ENCODE data around the gene KLF1.
"Not testable (repeated sequence)": the region's sequence is repeated elsewhere in the genome, so short reads cannot be mapped to it uniquely, and the experiment has no call there.

KLF1 gene

DNA sequence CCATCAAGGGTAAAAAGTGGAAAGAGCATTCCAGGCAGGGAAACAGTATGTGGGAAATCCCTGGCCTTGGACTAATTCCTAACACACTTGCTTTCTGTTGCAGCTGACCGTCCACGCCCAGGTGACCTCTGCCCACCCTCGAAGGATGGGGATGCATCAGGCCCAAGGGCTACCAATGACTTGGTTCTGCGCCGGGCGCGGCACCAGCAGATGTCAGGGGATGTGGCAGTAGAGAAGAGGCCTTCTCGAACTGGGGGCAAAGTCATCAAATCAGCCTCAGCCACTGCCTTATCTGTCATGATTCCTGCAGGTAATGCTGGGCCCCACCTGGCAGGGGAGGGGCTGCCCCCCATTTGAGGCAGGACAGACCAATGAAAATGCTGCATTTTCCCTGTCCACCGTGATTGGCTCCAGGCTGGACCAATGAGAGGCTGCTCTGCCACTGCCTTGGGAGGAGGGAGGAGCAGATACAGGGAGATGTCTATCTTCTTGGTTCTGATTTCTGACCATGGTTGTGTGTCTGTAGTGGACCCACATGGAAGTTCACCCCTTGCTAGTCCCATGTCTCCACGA lies 18.4 kb downstream of the KLF1 start:
- in situ Hi-C loops (cut with MboI; ENCODE audit: low sequenced_read_pairs) = no loop called here

DNA sequence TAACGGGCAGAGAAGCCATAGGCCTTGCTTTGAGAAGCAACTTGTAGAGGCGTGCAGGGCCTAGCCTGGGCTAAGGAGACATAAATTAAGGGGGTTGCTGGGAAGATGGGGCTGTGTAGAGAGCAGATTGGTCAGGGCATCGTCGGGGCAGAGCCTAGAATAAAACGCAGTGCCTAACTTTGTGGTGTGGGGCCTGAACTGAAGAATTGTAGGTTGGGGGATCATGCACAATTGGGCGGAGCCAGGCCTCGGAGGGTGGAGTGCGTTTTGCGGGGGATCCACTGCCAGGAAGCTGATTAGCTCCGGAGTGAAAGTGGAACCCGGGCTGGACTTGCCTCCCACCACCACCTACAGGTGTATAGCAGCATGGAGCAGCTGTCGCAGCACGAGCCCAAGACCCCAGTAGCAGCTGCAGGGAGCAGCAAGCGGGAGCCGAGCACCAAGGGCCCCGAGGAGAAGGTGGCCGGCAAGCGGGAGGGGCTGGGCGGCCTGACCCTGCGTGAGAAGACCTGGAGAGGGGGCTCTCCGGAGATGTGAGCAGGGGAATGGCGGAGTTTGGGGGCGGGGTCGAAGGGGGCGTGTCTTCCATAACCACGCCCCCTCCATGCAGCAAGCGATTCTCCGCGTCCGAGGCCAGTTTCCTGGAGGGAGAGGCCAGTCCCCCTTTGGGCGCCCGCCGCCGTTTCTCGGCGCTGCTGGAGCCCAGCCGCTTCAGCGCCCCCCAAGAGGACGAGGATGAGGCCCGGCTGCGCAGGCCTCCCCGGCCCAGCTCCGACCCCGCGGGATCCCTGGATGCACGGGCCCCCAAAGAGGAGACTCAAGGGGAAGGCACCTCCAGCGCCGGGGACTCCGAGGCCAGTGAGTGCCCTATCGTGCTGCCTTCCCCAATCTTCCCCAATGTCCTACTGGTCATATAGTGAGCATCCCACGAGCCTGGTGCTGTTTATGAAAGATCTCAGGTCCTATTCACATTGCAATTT lies 19.6 kb downstream of the KLF1 start:
- in situ Hi-C loops (cut with MboI; ENCODE audit: low sequenced_read_pairs) = no loop called here

GRCh38 chr19:12866416-12867119 lies 20.4 kb downstream of the KLF1 start:
- in situ Hi-C loops (cut with MboI; ENCODE audit: low sequenced_read_pairs) = no loop called here

DNA sequence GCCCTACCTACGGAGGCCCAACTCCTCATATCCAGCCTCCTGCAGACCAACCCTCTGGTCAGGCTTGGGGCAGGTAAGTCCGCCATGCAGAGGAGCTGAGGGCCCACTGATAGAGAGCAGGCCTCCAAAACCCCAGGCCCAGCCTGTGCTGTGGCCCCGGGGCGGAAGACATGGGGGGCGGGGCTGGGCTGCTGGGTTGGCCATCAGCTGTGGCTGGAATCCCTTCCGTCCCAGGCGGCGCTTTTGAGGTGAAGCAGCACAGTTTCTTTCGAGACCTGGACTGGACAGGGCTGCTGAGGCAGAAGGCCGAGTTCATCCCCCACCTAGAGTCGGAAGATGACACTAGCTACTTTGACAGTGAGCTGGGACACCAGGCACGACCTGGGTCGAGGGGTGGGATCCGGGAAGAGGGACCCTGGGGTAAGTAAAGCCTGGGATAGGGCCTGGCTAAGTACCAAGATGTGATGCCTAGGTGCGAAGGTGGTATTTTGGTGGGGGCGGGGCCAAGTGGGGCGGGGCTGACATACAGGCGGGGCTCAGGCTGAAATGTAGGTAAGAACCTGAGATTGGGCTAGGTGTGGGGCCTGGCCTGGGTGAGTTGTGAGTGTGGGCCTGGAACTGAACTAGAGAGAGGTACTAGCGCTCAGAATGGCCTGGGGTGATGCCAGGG lies 21.1 kb downstream of the KLF1 start:
- in situ Hi-C loops (cut with MboI; ENCODE audit: low sequenced_read_pairs) = no loop called here

DNA sequence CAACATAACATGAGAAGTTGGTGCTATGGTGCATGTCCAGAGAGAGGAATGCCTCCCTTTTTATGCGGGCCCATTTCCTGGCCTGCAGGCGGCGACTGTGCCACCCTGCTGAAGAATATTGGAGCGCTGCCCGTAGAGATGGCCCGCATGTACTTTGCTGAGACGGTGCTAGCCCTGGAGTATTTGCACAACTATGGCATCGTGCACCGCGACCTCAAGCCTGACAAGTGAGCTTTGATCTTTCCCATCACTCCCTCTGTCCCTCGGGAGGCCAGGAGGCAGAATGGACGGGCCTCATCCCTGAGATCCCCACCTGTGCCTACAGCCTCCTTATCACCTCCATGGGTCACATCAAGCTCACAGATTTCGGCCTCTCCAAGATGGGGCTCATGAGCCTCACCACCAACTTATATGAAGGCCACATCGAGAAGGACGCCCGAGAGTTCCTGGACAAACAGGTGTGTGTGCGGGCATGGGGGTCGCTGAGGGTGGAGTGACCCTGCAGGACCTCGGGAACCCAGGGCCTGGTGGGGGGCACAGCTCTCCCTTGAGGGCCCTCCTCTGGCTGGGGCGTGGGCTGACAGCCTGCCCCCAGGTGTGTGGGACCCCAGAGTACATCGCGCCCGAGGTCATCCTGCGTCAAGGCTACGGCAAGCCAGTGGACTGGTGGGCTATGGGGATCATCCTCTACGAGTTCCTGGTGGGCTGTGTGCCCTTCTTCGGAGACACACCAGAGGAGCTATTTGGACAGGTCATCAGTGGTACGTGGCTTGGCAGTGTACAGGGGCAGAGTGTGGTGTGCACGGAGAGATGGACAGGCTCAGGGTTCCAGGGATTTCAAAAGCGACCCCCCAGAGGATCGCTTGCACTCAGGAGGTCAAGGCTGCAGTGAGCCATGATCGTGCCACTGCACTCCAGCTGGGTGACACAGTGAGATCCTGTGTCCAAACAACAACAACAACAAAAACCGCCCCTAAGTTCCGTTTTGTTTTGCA lies 22.0 kb downstream of the KLF1 start:
- in situ Hi-C loops (cut with MboI; ENCODE audit: low sequenced_read_pairs) = no loop called here

DNA sequence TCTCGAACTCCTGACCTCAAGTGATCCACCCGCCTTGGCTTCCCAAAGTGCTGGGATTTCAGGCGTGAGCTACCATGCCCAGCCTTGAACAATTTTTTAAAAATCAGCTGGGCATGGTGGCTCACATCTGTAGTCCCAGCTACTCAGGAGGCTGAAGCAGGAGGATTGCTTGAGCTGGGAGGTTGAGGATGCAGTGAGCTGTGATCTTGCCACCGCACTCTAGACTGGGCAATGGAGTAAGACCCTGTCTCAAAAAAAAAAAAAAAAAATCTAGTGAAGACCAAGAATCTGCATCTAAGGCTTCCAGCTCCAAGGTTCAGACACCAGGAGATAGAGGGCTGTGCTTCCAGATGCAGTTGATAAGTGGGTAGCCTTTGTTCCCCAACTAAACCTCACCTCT lies 22.9 kb downstream of the KLF1 start:
- in situ Hi-C loops (cut with MboI; ENCODE audit: low sequenced_read_pairs) = no loop called here

DNA sequence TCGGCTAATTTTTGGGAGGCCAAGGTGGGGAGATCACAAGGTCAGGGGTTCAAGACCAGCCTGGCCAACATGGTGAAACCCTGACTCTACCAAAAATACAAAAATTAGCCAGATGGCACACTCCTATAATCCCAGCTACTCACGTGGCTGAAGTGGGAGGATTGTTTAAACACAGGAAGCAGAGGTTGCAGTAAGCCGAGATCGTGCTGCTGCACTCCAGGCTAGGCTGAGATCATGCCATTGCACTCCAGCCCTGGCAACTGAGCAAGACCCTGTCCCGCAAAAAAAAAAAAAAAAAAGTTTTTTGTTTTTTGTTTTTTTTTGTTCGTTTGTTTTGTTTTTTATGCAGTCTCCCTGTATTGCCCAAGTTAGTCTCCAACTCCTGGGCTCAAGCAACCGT lies 27.5 kb downstream of the KLF1 start:
- in situ Hi-C loops (cut with MboI; ENCODE audit: low sequenced_read_pairs) = no loop called here

DNA sequence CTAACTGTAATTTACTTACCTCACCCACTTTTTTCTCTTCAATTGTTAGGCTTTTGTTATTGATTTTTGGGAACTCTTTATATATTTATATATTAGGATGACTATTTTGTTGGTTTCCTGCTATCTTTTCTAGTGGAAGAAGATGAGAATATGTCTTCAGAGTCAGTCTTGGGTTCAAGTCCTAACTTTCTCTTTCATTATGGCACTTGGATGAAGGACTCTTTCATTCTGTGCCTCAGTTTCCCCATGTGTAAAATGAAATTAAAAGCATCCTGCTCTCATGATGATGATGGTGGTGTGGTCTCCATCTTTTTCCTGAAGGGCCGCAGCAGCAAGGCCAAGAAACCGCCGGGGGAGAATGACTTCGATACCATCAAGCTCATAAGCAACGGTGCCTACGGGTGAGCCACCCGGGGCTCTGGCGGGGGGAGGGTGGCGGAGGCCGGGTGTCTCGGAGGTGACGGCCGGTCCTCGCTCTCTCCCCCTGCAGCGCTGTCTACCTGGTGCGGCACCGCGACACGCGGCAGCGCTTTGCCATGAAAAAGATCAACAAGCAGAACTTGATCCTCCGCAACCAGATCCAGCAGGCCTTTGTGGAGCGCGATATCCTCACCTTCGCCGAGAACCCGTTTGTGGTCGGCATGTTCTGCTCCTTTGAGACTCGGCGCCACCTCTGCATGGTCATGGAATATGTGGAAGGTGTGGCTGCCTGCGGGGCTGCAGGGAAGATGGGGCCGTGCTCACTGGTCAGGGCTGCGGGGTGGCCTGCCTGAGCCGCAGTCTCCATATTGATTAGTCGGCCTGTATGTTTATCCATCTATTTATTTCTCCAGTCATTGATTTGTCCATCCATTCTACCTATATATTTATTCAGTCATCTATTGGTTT lies 28.7 kb downstream of the KLF1 start:
- in situ Hi-C loops (cut with MboI; ENCODE audit: low sequenced_read_pairs) = no loop called here

GRCh38 chr19:12856653-12857052 lies 30.3 kb downstream of the KLF1 start:
- in situ Hi-C loops (cut with MboI; ENCODE audit: low sequenced_read_pairs) = no loop called here

DNA sequence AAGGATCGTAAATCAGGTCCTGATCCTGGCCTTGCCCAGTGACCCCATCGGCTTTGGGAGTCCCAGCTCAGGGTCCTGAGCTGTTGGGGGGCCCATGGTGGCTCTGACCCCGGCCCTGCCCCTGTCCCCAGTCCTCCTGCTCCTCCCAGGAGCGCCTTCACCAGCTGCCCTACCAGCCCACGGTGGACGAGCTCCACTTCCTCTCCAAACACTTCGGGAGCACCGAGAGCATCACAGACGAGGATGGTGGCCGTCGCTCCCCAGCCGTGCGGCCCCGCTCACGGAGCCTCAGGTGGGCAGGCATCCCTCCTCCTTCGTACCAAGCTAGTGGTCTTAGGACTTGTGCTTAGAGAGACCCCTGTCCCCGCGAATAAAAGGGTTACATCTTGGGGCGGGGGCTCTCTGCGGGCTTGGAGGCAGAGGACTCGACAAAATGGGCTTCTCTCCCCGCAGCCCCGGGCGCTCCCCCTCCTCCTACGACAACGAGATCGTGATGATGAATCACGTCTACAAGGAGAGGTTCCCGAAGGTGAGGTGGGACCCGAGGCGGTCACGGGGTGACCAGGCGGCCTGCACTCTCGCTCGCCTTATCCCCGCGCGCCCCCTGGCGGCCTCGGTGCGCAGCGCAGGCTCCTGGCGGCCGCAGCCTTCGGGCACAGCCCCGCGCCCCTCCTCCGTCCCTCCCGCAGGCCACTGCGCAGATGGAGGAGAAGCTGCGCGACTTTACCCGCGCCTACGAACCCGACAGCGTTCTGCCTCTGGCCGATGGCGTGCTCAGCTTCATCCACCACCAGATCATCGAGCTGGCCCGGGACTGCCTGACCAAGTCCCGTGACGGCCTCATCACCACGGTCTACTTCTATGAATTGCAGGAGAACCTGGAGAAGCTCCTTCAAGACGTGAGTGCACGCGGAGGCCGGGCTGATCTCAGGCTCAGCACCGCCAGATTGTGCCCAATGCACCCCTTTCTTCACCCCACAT lies 39.6 kb downstream of the KLF1 start:
- in situ Hi-C loops (cut with MboI; ENCODE audit: low sequenced_read_pairs) = no loop called here

- in situ Hi-C loops (cut with MboI; ENCODE audit: low sequenced_read_pairs) = not testable (repeated sequence)
Observed at GRCh38 chr19:12846613-12847012, 40.4 kb downstream of the KLF1 start.

- in situ Hi-C loops (cut with MboI; ENCODE audit: low sequenced_read_pairs) = no loop called here
Observed at GRCh38 chr19:12843999-12844732, 42.8 kb downstream of the KLF1 start.

DNA sequence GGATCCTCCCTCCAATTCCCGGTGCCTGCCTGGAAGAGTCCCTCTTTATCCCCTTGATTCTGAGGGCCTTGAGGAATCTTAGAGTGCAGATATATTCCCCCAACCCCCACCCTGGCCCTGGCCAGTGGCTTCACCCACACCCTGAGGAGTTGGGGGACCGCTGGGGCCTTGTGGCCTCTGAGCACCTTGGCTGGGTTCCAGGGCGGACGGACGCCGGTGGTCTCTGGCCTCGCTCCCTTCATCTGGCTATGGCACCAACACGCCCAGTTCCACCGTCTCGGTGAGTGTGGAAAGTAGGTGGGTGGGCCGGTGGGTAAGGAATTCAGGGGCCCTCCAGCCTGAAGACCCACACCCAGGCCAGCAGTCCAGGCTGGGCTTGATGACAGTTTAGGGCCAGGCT lies 43.7 kb downstream of the KLF1 start:
- in situ Hi-C loops (cut with MboI; ENCODE audit: low sequenced_read_pairs) = no loop called here

- in situ Hi-C loops (cut with MboI; ENCODE audit: low sequenced_read_pairs) = no loop called here
Observed at GRCh38 chr19:12842511-12842910, 44.5 kb downstream of the KLF1 start.

DNA sequence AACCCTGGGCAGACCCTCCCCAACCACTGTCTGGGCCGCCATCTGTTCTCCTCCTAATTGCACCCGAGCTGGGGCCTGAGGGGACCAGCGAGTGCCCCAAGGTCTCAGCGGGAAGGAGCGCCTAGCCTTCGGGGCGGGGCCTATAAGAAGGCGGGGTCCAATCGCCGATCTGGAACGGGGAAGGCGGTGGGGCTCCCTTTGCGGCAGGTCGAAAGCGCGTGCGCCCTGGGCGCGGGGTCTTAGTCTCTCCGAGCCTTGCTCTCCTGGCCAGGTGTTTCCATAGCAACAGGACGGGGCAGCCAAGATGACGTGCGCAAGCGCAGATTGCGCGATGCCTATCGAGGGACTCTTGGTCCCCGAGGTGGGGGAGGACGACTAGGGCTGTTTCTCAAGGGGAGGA lies 45.9 kb downstream of the KLF1 start:
- in situ Hi-C loops (cut with MboI; ENCODE audit: low sequenced_read_pairs) = no loop called here

DNA sequence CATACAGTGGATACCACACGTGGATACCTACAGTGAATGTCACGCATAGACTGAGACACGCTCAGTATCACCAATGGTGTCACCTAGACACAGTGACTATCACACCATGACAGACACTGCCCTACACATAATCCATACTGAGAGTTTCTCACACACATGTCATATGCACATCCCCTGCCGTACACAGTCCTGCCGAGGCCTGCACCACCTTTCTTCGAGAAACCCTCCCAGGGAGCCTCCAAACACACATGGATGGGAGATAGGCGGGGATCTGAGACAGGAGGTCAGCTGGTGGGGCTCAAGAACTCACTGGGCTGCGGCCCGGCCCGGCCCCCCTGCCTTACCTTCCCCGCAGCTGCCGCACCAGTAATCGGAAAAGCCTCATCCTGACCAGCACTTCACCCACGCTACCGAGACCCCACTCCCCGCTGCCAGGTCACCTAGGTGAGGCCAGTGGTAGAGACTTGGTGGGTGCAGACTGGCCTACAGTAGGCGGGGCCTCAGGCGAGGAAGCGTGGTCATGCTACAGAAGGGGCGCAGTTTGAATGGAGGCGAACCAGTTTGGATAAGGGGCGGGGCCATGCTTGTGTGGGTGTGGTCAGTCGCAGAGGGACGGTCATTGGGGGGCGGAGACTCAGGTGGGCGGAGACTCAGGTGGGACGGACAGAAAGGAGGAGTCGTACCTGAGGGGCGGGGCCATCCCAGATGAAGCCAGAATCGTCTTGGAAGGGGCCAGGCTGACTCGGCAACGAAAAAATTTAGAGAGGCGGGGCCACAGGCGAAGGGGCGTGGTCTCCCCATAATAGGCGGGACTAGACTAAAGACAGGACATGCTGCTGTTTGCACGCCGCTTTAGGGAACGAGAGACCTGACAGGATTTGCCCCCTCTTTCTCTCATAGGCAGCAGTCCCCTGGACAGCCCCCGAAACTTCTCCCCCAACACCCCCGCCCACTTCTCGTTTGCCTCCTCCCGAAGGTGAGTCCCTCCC lies 46.6 kb downstream of the KLF1 start:
- in situ Hi-C loops (cut with MboI; ENCODE audit: low sequenced_read_pairs) = no loop called here
